ENCODE data around the gene FTCDNL1. TPM values are rescaled to one million over a fixed set of nuclear protein-coding genes. Genes with fewer than 3 reads are reported as not detected.

Gene FTCDNL1
- total RNA-seq, 2 experiments from 2014 or later = 2.3 to 2.4 TPM

DNA sequence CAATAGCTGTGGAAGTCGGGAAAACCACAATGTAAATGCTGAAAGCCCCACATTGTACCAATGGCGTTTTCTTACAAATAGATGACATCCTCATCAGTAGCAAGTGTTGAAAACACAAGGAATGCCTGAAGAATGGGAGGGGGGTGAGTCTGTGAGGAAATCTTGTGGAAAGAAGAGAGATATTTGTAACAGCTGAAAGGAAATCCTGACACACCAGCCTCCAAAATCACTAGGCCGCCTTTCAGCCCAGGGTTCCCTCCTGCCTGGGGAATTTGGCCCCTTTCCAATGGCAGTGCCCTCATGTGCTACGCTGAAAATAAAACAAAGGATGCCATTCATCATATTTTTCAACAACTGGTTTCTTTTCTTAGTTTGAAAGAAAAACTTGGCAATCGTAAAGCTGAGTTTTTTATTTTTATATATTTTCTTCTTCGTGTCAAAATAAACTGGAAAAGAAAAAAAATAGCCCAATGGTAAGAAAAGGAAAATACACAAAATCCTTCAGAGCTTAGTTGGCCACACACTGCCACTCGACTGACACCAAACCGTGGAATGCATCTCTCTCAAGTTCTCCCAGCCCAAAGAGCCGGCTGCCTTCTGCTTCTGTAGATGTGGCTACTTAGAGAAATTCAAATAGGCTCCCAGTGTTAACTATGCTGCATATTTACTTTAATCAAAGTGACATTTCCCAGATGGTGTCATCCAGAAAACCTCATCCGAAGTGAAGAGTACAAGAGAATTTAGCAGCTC is 52.0 kb downstream of the FTCDNL1 start:
- Mint-ChIP-seq H3K27ac (no peak overlapping the region), H3K4me3 (no peak overlapping the region), H3K36me3 (ENCODE audit: low read depth) (no peaks in the 10 kb centered on the region), H3K27me3 (peaks cover 2% of the 10 kb centered on the region), H3K4me1 (no peaks in the 10 kb centered on the region), H3K9me3 (no peaks in the 10 kb centered on the region)
- ChIA-PET POLR2A (no interaction called here), CTCF (no interaction called here)
- DNase-seq = no peak

DNA sequence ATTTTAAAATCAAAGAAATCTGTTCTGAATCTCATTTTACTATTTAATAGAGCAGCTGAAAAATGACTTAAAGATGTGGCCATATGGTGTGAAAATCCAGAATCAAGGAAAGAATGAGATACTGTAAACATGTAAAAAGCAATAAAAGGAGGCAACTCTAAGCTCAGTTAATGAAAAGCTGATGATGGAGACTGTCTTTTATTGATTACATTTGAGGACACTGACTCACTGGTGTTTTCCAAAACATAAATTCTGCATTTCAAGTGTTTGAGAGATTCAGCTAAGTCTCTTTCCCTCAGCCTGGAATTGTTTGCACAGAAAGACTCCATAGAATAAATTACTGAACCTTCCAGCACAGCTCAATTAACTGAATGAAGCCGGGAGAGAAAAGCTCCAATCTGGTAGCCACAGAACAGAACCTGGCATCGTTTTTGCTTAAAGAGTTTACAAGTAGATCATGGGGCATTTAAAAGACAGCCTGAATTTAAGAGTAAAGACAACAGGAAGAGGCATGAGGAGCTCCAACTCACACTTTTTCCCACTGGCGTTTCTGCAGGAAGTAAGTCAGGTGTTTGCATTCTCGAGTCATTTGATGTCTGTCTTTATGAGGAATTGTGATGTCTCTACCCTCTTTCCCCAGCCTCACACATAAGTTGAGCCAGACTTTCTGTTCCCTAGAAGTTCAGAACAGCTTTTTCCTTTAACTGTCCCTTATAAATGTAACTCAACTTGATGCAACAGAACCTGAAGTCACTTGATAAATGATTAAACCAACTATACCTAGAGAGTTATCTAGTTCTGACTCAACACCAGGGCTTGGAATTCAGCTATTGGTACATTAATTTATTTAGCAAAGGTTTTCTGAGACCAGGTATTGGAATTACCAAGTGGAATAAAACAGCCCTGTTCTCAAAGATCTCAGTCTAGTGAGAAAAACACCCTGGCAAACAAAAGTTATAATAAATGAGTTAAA is 53.3 kb downstream of the FTCDNL1 start:
- Mint-ChIP-seq H3K4me3 (no peak overlapping the region), H3K4me1 (no peaks in the 10 kb centered on the region), H3K36me3 (ENCODE audit: low read depth) (no peaks in the 10 kb centered on the region), H3K9me3 (no peaks in the 10 kb centered on the region), H3K27me3 (peaks cover 2% of the 10 kb centered on the region), H3K27ac (no peak overlapping the region)
- ChIA-PET CTCF (interaction anchor here (1.2 kb wide), 1 partner anchor 102 kb away, joined by 3 read pairs; no protein-coding TSS in a partner anchor), POLR2A (no interaction called here)
- no peak for DNase-seq

DNA sequence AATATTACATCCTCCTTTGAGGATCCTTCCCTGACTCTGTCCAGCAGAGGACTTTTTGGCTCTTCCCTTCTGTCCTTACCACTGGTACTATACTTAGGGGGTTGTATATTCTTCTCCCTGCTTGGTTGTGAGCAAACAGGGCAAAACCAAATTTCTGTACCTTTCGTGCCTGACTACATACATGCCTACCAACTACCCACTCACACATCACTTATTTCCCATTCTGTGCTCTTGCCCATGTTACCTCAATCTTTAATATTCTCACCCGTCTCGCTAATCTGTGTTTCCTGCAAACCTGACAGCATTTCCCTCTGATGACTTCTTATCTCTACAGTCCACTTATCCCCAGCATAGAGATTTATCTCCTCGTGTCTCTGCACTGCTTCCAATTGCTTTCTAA is 58.6 kb downstream of the FTCDNL1 start:
- CTCF ChIA-PET = interaction anchor here (1.2 kb wide), 1 partner anchor 13 kb away, joined by 3 read pairs; no protein-coding TSS in a partner anchor
- no peaks in the 10 kb centered on the region for H3K4me1 Mint-ChIP-seq
- peaks cover 3% of the 10 kb centered on the region for H3K27me3 Mint-ChIP-seq
- no peaks in the 10 kb centered on the region for H3K36me3 Mint-ChIP-seq (ENCODE audit: low read depth)
- no peaks in the 10 kb centered on the region for H3K9me3 Mint-ChIP-seq
- POLR2A ChIA-PET = no interaction called here
- no peak overlapping the region for H3K27ac Mint-ChIP-seq
- DNase-seq = no peak
- H3K4me3 Mint-ChIP-seq = no peak overlapping the region

DNA sequence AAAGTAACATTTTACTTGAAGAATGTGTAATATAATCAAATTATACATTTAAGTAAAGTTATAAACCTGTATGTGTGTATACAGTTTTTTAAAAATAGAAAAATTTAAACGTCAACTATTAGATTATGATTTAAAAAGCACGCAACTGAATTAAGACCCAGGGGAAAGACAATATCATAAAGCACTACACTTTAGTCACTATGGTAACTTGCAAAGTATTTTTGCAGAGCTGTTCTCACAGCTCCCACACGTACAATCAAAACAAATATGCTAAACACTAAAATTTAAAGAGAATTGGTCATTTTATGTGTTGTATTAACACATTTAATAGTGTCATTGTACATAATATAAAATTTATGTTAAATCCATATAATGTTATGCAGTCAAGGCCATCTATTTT is 59.7 kb downstream of the FTCDNL1 start:
- DNase-seq = no peak
- H3K4me3 Mint-ChIP-seq = no peak overlapping the region
- no peak overlapping the region for H3K27ac Mint-ChIP-seq
- POLR2A ChIA-PET = no interaction called here
- H3K27me3 Mint-ChIP-seq = peaks cover 3% of the 10 kb centered on the region
- H3K36me3 Mint-ChIP-seq (ENCODE audit: low read depth) = no peaks in the 10 kb centered on the region
- no peaks in the 10 kb centered on the region for H3K4me1 Mint-ChIP-seq
- no peaks in the 10 kb centered on the region for H3K9me3 Mint-ChIP-seq
- CTCF ChIA-PET = no interaction called here

DNA sequence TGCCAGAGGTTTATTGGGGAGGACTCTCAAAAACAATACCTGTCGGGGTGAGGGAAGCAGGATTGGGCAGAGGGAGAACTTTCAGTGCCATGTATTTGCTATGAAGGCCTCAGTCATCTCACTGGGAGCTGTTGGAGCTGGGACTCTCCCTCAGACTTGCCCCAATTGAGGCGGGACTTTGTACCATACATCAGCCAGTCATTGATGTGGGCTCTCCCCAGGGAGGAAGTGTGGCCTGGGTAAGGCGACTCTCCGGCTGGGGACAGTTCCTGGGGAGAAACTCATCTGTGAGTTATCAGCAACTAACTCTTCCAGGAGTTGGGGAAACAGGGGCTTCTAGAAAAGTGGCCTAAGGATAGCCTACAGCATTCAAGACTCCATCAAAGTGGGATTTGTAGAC is 66.5 kb downstream of the FTCDNL1 start:
- DNase-seq = no peak
- H3K4me1 Mint-ChIP-seq = no peaks in the 10 kb centered on the region
- no peak overlapping the region for H3K4me3 Mint-ChIP-seq
- peaks cover 1% of the 10 kb centered on the region for H3K27me3 Mint-ChIP-seq
- no peak overlapping the region for H3K27ac Mint-ChIP-seq
- ChIA-PET CTCF (no interaction called here), POLR2A (no interaction called here)
- H3K36me3 Mint-ChIP-seq (ENCODE audit: low read depth) = no peaks in the 10 kb centered on the region
- H3K9me3 Mint-ChIP-seq = no peaks in the 10 kb centered on the region

DNA sequence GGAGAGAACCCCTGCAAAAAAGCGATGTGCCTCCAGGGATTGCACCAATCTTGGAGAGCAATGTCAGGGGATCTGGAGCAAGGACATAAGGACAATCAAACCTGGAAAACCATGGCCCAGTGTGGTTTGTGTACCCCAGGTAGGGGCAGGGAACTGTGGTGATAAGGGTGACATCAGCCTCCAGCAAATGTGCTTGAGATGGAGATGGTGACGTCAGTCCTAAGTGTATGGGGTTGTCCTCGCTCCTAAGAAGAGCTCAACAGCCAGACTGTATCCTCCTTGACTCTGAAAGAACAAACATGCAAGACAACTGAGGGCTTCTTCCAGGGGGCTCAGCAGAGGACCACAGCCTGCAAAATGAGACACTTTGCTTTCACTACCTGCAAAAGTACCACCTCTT is 71.4 kb downstream of the FTCDNL1 start:
- Mint-ChIP-seq H3K27me3 (no peaks in the 10 kb centered on the region), H3K36me3 (ENCODE audit: low read depth) (no peaks in the 10 kb centered on the region), H3K4me3 (no peak overlapping the region), H3K9me3 (no peaks in the 10 kb centered on the region), H3K4me1 (no peaks in the 10 kb centered on the region), H3K27ac (no peak overlapping the region)
- no peak for DNase-seq
- ChIA-PET POLR2A (no interaction called here), CTCF (interaction anchor here (1.2 kb wide), 1 partner anchor 13 kb away, joined by 3 read pairs; no protein-coding TSS in a partner anchor)

DNA sequence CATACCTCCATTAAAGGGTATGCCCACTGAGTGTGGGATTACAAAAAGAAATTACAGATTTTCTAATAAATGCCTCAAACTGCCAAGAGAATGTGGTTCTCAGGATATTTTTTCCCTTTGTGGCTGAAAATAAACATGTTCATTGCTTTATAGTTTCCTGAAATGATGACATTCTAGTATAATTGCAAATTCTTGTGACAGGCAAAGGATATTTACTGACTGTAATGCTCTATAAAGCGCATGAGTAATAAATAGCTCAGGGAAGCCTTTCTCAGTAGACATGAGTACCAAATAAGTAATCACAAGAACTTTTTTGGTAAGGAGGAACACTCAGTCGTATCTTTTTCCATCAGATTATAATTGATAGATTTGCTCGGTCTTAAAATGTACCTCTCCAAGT is 72.3 kb downstream of the FTCDNL1 start:
- CTCF ChIA-PET = no interaction called here
- Mint-ChIP-seq H3K27ac (no peak overlapping the region), H3K4me1 (no peaks in the 10 kb centered on the region), H3K36me3 (ENCODE audit: low read depth) (no peaks in the 10 kb centered on the region), H3K4me3 (no peak overlapping the region), H3K27me3 (no peaks in the 10 kb centered on the region), H3K9me3 (no peaks in the 10 kb centered on the region)
- POLR2A ChIA-PET = no interaction called here
- no peak for DNase-seq

DNA sequence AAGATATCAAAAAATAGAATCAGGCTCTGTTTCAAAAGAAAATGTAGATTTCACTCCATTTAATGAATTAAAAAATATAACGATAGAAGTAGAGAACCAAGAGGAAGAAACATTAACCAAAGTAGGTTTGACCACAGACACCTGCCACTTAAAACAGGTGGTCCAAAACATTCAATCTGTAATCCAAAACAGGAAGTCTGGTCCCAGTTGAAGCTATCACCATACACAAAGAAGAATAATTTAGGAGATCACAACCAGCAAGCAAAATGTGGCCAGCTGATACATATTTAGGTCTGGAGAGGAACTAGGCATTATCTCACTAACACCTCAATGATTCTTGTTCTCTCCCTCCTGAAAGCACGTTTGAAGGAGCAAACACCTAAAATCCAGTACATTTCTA is 73.1 kb downstream of the FTCDNL1 start:
- Mint-ChIP-seq H3K27ac (no peak overlapping the region), H3K27me3 (no peaks in the 10 kb centered on the region), H3K4me3 (no peak overlapping the region), H3K4me1 (no peaks in the 10 kb centered on the region), H3K9me3 (no peaks in the 10 kb centered on the region), H3K36me3 (ENCODE audit: low read depth) (no peaks in the 10 kb centered on the region)
- POLR2A ChIA-PET = interaction anchor here (0.6 kb wide), 1 partner anchor 129 kb away, joined by 3 read pairs; no protein-coding TSS in a partner anchor
- CTCF ChIA-PET = no interaction called here
- no peak for DNase-seq

DNA sequence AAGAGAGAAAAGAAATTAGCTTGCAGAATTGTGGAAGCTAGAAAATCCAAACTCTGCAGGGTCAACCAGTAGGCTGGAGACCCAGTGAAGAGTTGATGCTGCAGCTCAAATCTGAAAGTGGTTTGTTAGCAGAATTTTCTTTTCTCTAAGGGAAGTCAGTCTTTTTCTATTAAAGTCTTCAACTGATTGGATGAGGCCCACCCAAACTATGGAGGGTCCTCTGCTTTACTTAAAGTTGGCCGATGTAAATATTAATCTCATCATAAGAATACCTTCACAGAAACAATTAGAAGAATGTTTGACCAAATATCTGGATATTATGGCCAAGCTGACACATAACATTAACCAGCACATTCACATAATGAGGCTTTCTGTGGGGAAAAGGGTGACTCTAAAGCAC is 73.7 kb downstream of the FTCDNL1 start:
- no peaks in the 10 kb centered on the region for H3K27me3 Mint-ChIP-seq
- POLR2A ChIA-PET = interaction anchor here (0.6 kb wide), 1 partner anchor 130 kb away, joined by 3 read pairs; no protein-coding TSS in a partner anchor
- H3K9me3 Mint-ChIP-seq = no peaks in the 10 kb centered on the region
- CTCF ChIA-PET = no interaction called here
- no peaks in the 10 kb centered on the region for H3K4me1 Mint-ChIP-seq
- no peak overlapping the region for H3K27ac Mint-ChIP-seq
- H3K4me3 Mint-ChIP-seq = no peak overlapping the region
- no peak for DNase-seq
- H3K36me3 Mint-ChIP-seq (ENCODE audit: low read depth) = no peaks in the 10 kb centered on the region

DNA sequence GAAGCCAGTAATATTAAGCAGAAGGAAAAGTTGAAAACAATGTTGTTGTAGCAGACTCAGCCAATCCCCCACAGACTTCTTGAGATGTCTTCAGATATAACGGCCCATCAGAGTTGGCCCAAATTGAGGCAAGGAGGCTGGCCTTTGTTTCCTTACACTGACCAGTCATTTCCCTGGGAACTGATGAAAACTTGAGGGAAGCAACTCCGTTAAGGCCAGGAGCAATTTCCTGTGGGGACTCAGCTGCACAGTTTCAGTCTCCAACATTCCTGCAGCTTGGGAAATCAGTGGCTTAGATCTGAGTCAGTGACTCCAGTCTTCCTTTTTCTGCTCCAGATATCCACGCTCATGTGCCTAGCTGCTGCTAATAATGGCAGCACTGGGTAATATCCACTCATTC is 75.7 kb downstream of the FTCDNL1 start:
- H3K9me3 Mint-ChIP-seq = no peaks in the 10 kb centered on the region
- H3K27ac Mint-ChIP-seq = no peak overlapping the region
- H3K4me1 Mint-ChIP-seq = no peaks in the 10 kb centered on the region
- no peak for DNase-seq
- no peaks in the 10 kb centered on the region for H3K27me3 Mint-ChIP-seq
- no peak overlapping the region for H3K4me3 Mint-ChIP-seq
- H3K36me3 Mint-ChIP-seq (ENCODE audit: low read depth) = no peaks in the 10 kb centered on the region
- CTCF ChIA-PET = no interaction called here
- POLR2A ChIA-PET = no interaction called here

DNA sequence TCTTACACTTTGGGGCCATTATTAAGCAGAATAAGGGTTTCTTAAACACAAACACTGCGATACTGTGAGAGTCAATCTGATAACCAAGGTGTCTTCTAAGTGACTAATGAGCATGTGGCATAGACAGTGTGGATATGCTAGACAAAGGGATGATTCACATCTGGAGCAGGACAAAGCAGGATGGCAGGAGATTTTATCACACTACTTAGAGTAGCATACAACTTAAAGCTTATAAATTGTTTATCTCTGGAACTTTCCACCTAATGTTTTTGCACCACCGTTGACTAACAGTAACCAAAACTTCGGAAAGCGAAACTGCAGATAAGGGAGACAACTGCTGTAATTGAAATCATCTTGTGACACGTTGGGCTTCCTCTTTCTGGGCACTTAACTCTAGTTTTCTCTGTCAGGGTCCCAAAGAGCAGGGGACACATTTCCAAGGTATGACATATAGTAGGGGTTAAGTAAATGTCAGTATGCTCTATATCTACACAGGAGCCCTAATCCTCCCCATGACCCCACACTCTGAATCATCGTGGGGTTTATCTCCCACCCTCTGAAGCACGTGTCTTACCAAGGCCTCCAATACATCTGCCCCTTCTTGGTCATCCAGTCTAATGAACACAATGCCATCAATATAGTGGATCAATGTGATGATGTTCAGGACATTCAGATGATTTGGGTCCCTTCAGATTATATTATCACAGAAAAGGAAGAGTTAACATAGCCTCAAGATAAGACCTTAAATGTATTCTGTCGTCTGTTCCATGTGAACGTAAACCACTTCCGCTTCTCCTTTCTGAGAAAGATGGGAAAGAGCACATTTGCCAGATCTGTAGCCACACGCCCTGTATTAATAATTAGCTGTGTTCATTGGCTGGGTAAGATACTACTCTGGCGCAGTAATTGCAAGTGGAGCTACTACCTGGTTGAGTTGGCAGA is 78.7 kb downstream of the FTCDNL1 start:
- ChIA-PET POLR2A (no interaction called here), CTCF (no interaction called here)
- no peaks in the 10 kb centered on the region for H3K27me3 Mint-ChIP-seq
- no peak for DNase-seq
- no peak overlapping the region for H3K4me3 Mint-ChIP-seq
- no peak overlapping the region for H3K27ac Mint-ChIP-seq
- H3K36me3 Mint-ChIP-seq (ENCODE audit: low read depth) = no peaks in the 10 kb centered on the region
- H3K9me3 Mint-ChIP-seq = no peaks in the 10 kb centered on the region
- H3K4me1 Mint-ChIP-seq = no peaks in the 10 kb centered on the region

DNA sequence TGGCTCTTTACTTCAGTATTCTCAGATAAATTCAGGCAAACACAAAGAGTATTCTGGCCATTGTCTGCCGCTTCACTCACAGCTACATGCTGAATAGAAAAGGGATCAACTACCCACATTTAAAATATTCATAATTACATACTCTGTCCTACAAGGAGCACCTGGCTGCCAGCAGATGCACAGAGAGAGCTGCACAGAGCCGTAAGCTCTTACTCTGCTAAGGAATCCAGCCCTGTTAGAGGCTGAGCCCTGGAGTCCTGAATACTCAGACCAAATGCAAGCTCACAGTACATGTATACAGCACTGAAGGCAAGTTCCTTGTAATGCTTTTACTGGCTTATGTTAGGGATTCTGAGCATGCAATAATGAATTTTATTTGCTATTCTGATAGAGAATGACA is 80.3 kb downstream of the FTCDNL1 start:
- Mint-ChIP-seq H3K27me3 (no peaks in the 10 kb centered on the region), H3K36me3 (ENCODE audit: low read depth) (no peaks in the 10 kb centered on the region), H3K27ac (no peak overlapping the region), H3K4me1 (no peaks in the 10 kb centered on the region), H3K9me3 (no peaks in the 10 kb centered on the region), H3K4me3 (no peak overlapping the region)
- ChIA-PET CTCF (no interaction called here), POLR2A (no interaction called here)
- no peak for DNase-seq

DNA sequence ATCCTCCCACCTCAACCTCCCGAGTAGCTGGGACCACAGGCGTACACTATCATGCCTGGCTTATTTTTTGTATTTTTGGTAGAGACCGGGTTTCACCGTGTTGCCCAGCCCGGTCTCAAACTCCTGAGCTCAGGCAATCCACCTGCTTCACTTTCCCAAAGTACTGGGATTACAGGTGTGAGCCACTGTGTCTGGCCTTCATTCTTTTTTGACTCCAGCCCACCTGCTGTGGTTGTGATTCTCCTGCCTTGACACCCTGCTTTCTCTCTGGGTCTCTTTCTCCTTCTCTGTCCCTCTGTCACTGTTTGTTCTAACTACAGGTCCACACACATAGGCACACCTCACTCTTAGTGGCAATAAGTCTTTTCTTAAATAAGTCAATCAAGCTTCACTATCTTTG is 85.3 kb downstream of the FTCDNL1 start:
- ChIA-PET POLR2A (no interaction called here), CTCF (no interaction called here)
- Mint-ChIP-seq H3K27me3 (no peaks in the 10 kb centered on the region), H3K36me3 (ENCODE audit: low read depth) (no peaks in the 10 kb centered on the region), H3K9me3 (no peaks in the 10 kb centered on the region), H3K4me3 (no peak overlapping the region), H3K4me1 (no peaks in the 10 kb centered on the region), H3K27ac (no peak overlapping the region)
- no peak for DNase-seq
